ENCODE data around the gene NOC4L. TPM values are rescaled to one million over a fixed set of nuclear protein-coding genes. Genes with fewer than 3 reads are reported as not detected.

The NOC4L gene
- total RNA-seq, 1 experiment from 2014 or later, result 14.8 TPM

DNA sequence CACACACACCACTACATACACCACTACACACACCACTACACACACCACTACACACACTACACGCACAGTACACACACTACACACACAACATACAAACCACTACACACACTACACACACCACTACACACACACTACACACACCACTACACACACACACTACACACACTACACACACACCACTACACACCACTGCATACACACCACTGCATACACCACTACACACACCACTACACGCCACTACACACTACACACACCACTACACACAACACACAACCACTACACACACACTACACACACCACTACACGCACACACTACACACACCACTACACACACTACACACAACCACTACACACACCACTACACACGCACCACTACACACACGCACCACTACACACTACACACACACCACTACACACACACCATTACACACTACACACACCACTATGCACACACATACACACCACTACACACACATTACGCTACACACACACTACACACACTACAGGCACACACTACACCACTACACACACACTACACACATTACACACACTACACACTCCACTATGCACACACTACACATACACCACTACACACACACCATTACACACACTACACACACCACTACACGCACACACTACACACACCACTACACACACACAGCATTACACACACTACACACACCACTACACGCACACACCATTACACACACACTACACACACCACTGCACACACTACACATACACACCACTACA is 12.5 kb downstream of the NOC4L start:
- DNase-seq (ENCODE audit: low read depth), result no peak

DNA sequence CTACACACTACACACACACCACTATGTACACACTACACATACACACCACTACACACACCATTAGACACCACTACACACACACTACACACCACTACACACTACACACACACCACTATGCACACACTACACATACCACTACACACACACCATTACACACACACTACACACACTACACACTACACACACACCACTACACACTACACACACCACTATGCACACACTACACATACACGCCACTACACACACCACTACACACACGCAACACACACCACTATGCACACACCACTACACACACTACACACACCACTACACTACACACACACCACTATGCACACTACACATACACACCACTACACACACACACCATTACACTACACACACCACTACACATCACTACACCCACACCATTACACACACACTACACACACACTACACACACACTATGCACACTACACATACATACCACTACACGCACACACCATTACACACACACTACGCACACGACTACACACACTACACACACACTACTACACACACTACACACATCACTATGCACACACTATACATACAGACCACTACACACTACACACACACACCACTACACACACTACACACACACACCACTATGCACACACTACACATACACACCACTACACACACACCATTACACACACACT is 13.6 kb downstream of the NOC4L start:
- no peak for DNase-seq (ENCODE audit: low read depth)

DNA sequence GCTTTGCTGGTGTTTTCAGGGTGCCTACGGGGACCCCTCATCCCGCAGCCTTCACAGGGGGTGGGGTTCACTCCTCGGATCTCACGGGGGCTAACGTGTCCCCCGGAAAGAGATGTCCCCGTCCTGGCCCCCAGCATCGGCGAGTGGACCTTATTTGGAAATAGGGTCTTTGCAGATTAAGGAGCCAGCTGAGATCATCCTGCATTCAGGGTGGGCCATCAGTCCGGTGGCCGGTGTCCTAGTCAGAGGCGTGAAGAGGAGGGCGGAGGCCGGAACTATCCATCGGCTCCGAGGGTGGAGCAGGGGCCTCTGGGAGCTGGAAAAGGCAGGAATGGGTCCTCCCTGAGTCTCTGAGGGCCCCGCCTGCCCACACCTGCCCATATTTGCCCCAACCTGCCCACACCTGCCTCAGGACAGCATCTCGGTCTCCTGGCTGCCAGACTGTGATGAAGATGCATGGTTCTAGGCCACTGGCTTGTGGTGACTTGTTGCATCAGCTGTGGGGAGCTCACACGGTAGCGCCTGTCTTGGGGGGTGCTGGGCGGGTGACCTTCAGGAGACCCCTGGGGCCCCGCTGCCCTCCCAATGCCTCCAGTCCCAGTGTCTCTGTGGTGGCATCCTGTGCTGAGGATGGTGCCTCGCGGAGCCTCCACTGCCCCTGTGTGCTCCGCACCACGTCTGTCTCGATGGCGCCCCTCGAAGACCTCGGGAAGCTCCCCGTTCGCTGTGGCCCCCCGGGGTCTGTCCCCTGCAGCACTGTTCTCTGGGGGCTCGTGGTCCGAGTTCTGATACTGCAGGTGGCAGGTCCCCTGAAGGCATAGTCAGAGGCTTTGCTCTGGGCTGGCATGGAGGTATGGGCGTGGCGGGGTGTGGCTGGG is 14.7 kb downstream of the NOC4L start:
- no peak for DNase-seq (ENCODE audit: low read depth)

DNA sequence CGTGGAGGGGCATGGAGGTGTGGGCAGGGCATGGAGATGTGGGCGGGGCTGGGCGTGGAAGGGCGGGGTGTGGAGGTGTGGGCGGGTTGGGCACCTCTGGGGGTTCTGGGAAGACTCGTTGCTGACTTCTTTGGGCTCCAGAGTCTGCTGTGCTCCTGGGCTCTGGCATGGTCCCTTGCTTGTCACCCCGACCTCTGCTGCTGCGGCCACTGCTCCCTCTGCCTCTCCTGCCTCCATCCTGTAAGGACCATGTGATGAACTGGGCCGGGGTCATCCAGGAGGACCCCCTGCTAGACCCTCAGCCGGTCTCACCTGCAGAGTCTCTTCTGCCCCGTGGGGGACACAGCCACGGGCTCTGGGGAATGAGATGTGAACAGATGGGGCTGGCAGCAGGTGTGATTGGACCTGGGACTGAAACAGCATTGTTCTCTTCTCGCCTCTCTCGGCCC is 15.3 kb downstream of the NOC4L start:
- DNase-seq (ENCODE audit: low read depth), result no peak

DNA sequence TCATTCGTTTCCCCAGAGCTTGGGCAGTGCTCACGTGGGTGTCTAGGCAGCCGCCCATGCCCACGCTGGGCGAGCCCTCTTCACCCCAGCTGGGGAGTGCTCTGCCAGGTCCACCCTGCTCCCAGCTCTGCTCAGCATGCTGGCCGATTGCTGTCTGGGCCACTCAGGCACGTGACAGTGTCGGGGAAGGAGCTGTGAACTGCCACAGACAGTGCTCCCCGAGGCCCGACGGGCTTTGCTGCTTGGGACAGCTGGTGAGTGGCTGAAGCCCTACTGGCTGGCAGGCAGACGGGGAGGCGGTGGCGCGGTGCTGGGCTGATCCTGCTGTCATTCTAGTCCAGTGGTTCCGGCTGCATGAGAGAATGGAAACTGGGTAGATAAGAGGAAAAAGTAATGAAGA is 15.8 kb downstream of the NOC4L start:
- no peak for DNase-seq (ENCODE audit: low read depth)

DNA sequence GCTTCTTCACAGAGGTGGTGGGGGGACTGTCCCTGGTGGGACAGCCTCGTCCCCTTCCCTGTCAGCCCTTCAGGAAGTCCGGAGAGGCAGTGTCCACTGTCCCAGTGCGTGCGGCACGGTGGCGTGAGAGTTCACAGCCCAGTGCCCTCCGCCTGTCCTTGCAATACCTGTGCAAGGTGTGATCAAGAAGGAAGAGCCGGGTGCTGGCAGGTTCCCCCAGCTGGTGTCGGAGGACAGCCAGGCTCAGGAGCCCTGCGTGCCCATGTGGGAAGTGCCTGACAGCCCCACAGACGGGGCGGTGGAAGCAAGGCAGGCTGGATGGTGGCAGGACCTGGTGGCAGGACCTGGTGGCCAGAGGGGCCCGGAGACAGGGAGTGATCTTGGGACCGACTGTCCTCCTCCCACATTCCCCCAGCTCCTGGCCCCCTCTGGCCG is 16.4 kb downstream of the NOC4L start:
- DNase-seq (ENCODE audit: low read depth), result no peak

DNA sequence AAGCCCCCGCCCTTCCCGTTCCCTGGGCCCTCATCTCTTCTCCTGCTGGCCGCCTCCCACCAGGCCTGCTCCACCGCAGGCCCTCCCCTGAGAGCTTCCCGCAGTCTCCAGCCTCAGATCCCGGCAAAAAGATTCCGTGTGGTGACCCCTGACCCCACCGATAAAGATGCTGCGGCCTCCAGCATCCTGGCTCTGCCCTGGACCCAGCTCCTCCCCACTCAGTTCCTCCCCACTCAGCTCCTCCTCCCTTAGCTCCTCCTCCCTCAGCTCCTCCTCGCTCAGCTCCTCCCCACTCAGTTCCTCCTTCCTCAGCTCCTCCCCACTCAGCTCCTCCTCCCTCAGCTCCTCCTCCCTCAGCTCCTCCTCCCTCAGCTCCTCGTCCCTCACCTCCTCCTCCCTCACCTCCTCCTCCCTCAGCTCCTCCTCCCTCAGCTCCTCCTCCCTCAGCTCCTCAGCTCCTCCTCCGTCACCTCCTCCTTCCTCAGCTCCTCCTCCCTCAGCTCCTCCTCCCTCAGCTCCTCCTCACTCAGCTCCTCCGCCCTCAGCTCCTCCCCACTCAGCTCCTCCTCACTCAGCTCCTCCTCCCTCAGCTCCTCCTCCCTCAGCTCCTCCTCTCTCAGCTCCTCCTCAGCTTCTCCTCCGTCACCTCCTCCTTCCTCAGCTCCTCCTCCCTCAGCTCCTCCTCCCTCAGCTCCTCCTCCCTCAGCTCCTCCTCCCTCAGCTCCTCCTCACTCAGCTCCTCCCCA is 17.0 kb downstream of the NOC4L start:
- peak; percentile 41 for DNase-seq (ENCODE audit: low read depth)

DNA sequence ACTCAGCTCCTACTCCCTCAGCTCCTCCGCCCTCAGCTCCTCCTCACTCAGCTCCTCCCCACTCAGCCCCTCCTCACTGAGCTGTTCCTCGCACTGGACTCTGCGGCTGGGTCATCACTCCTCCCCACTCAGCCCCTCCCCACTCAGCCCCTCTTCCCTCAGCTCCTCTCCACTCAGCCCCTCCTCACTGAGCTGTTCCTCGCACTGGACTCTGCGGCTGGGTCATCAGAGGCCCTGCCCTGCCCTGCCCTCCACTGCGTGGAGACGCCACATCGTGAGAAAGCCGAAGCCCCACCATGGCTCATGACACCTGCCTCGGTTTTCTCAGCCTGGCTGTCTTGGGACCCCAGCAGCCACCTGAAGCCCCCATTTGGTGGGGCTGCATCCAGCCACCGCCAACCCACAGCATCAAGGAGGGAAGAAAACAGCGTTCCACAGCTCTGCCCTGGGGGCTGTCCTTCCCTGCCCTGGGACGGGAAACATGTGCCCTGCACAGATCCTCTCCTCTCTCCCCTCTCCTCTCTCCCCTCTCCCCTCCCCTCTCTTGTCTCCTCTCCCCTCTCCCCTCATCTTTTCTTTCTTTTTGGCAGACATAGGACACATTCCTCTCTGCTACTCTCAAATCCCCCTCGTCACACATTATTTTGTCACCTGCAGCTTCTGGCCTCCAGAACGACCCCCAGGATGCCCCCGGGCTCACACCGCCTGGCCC is 17.7 kb downstream of the NOC4L start:
- DNase-seq (ENCODE audit: low read depth), result no peak

DNA sequence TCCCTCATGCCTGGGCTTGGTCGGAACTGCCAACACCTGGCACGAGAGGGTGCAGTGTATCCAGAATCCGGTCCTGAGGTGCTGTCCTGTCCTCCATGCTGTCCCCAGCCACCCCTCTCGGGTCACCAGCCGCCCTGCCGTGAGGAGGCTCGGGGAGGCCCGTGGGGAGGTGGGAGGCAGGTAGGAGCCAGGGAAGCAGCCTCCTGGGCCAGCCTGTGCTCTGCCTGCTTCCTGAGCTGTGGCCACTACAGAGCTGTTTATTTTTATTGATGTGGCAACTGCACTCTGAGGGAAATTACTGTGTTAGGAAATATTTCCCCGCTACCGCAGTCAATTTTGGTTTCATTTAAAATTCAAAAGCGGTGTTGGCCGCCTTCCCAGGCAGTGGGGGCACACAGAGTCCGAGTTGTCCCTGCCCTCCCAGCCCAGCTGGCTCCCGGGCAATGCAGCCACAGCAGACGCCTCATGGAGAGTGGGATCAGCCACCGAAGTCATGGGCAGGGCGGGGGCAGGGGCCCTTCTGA is 18.3 kb downstream of the NOC4L start:
- DNase-seq (ENCODE audit: low read depth), result peak; percentile 87

DNA sequence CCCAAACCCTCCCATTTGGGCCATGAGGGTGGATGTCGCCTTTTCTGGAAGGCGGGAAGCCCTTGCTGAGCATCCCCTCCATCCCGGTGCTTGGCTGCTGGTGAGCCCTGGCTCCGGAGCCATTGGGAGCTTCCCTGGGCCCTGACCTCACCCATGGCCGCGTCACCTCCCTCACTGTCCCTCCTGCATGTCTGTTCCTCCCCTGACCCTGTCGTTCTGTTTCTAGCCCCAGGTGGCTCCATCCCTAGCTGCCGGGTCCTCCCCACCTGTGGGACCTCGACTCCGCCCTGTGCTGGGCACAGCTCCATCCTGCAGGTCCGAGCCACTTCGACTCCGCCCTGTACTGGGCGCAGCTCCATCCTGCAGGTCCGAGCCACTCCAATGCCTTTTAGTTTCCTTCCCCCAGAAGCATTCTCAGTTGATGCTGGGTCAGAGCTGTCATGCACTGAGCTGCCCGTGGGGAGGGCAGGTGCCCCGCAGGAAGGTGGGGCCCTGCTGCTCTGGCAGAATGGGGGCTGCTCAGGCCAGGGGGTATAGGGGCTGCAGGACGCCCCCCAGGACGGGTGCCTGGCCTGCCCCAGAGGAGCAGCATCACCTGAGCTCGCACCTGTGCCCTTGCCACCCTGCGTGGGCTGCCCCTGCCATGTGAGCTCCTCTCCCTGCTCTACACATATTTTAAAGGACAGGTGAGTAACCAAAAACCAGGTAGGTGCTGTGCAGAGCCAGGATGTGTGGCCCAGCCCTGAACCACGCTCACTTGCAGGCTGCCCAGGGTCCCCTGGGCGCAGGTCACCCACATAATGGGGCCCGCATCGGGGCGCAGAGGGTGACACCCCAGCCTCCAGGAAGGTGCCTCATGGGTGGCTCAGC is 19.0 kb downstream of the NOC4L start:
- no peak for DNase-seq (ENCODE audit: low read depth)

DNA sequence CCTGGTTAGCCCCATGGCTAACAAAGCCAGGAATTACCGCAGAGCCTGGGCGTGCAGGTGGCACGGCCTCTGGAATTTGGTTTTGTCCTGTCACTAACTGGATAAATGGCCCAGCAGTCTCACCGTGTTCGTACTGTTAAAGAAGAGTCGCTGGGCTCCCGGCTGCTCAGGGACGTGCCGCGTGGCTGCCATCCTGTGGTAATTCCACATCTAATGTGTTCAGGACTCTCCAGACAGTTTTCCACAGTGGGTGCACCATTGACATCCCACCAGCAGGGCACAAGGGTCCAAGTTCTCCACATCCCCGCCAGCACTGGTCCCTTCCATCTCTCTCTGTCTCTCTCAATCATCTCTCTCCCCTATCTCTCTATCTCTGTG is 19.6 kb downstream of the NOC4L start:
- DNase-seq (ENCODE audit: low read depth), result no peak

DNA sequence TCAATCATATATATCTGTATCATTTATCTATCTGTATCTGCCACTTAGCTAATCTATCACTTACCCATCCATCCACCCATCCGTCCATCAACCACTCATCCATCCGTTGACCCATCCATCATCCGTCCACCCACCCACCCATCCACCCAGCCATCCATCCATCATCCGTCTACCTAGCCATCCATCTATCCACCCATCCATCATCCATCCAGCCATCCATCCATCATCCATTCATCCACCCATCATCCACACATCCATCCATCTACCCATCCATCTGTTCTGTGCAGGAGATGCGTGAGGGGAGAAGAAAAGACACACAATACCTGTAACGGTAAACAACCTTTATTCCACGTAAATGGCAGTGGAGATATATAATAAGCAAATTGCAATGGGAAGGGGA is 20.2 kb downstream of the NOC4L start:
- DNase-seq (ENCODE audit: low read depth), result no peak

DNA sequence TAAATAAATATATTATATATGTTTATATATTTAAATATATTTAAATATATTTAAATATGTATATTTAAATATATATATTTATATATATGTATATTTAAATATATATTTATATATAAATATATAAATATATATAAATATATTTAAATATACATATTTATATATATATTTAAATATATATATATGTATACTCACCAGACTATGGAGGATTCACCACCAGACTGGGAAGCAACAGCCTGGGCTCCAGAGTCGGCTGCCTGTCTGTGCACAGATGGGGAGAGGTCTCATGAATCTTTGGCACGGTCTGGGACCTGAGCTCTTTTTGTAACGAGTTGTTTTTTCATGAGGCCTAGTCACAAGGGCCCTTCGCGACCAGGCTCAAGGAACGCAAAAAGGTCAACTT is 21.3 kb downstream of the NOC4L start:
- DNase-seq (ENCODE audit: low read depth), result no peak

DNA sequence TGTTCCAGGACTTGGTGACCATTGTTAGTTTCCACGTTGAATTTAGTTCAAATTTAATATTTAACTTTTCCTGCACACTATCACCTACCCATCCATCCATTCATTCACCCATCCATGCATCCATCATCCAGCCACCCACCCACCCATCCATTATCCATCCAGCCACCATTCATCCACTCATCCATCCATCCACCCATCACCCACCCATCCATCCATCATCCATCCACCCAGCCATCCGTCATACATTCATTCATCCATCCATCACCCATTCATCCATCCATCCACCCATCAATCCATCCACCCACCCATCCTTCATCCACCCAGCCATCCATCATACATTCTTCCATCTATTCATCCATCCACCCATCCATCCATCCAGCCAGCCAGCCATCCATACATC is 21.8 kb downstream of the NOC4L start:
- no peak for DNase-seq (ENCODE audit: low read depth)

DNA sequence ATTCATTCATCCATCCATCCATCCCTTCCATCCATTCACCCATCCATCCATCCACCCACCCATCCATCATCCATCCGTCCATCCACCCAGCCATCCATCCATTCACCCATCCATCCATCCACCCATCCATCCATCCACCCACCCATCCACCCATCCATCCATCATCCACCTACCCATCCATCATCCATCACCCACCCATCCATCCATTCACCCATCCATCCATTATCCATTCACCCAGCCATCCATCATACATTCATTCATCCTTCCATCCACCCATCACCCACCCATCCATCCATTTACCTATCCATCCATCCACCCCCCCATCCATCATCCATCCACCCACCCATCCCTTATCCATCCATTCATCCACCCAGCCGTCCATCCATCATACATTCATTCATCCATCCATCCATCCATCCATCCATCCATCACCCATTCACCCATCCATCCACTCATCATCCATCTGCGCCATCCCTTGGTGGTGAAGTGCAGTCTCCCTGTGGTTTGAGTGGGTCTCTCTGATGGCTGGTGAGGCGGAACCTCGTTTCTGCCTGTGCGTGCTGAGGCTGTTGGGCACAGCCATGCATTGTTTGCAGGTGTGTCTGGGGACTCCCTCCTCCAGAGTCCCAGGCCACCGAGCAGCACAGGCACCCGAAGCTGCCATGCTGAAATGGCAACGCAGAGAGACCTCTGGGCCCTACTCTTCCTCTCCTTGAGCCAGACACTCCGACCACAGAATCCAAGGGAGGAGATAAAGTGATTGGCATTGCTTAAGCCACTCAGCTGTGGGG is 22.7 kb downstream of the NOC4L start:
- no peak for DNase-seq (ENCODE audit: low read depth)

DNA sequence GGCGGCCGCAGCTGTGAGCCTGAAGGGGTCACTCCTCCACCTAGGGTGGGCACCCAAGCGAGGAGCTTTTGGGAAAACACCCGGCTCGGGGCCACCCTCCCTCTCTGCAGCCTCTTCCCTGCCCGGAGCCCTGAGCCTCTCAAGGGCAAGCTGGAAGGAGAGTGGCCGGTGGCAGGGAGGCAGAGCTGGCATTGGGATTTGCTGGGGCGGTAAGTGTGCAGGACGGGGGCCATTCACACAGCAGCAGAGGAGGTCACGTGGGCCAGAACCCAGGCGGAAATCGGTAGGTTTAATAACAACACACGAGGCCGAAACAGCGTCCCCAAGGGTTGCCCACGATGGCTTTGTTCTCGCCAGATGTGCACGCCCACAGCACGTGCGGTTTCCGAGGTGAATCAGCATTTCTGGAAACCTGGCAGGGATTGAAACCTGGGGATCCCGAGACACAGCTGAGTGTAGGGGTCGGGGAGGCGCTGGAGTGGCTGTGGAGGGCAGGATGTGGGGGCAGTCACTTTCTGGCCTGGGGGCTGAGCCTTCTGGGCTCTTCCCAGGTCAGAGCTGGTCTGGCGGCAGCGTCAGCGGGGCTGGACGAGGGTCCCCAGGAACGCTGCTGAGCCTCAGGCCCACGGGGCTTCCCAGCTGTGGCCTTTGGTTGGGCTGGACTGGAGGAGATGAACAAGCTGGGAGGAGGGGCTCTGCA is 23.5 kb downstream of the NOC4L start:
- DNase-seq (ENCODE audit: low read depth), result no peak

DNA sequence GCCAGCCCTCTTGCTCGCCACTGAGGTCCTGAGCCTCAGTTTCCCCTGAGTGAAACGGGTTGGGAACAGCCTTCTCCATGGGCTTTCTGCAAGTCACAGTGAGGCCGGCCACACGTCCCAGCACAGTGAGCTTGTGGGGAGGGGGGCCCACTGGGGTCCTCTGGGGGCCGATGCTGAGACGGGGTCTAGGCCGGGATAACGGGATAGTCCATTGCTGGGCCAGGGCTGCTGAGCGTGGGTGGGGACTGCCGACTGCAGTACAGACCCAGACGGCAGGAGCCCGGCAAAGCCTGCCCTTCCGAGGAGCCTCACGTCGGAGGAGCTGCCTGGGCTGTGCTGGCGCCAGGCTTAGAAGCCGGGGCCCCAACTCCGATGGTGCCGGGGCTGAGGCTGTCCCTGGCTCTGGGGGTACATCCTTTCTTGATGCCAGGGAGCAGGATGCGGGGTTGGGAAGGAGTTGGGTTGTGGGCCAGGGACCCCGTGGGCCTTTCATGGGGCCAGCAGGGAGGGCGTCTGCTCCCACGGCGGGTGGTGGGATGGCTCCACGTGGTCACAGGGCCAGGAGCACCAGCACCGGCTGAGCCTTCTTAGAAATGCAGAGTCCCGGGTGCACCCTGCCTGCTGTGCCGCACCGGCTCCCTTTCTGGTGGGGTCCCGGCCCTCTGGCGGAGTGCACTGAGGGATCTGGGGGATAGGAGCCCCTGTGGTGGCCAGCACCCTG is 24.2 kb downstream of the NOC4L start:
- DNase-seq (ENCODE audit: low read depth), result no peak

DNA sequence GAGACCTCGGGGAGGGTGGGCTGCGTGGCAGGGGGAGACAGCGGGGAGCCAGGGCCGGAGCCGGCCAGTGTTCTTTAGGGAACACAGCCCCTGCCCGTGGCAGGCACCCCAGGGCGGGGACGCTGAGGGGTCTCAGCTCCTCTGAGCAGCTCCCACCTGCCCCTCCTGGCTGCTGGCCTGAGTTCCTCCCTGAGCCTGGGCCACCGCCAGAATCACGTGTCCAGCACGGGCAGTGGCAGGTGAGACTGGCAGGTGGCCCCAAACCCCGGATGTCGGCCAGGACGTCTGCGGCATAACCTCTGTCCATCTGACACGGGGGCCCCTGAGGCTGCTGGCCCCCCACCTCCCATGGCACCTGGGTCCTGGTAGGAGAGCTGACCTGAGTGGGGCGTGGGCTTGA is 25.1 kb downstream of the NOC4L start:
- no peak for DNase-seq (ENCODE audit: low read depth)

All from RPMI7951 (cell line).